ENCODE data around the gene NAV3.

The NAV3 gene

GRCh38 chr12:78119351-78119918 lies 288.7 kb downstream of the NAV3 start:
- Histone ChIP-seq H3K27me3 (ENCODE audit: control insufficient read depth, insufficient read depth, low read length) (no peaks in the 10 kb centered on the region), H3K9me3 (ENCODE audit: control insufficient read depth, insufficient read depth, low read length) (no peaks in the 10 kb centered on the region), H3K4me3 (ENCODE audit: low read depth, low read length) (no peak overlapping the region), H3K9ac (ENCODE audit: low read depth, low read length) (no peak overlapping the region), H3K27ac (ENCODE audit: low read depth, low read length) (no peak overlapping the region), H3K36me3 (ENCODE audit: control insufficient read depth, insufficient read depth, low read length) (no peaks in the 10 kb centered on the region), H3K4me1 (ENCODE audit: control insufficient read depth, insufficient read depth, low read length) (no peaks in the 10 kb centered on the region)

DNA sequence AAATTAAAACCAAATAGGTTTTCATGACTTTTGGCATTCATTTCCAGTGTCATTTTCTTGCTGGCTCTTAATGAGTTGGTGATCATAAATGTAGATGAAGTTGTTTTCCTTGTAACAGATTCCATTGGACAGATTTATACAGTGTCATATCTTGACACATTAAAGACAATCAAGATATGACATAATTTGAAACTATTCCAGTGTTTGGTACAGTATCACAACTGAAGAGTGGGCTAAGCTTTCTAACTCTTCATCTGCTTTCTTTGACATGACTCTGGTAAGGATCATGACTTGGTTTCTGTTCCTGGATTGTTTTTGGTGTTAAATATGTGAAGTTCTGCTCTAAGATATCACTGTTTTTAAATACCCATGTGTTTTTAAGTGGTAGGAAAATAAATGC lies 289.6 kb downstream of the NAV3 start:
- no peak overlapping the region for H3K4me3 ChIP-seq (ENCODE audit: low read depth, low read length)
- H3K4me1 ChIP-seq (ENCODE audit: control insufficient read depth, insufficient read depth, low read length) = no peaks in the 10 kb centered on the region
- no peaks in the 10 kb centered on the region for H3K27me3 ChIP-seq (ENCODE audit: control insufficient read depth, insufficient read depth, low read length)
- no peaks in the 10 kb centered on the region for H3K36me3 ChIP-seq (ENCODE audit: control insufficient read depth, insufficient read depth, low read length)
- H3K9me3 ChIP-seq (ENCODE audit: control insufficient read depth, insufficient read depth, low read length) = no peaks in the 10 kb centered on the region
- H3K27ac ChIP-seq (ENCODE audit: low read depth, low read length) = no peak overlapping the region
- H3K9ac ChIP-seq (ENCODE audit: low read depth, low read length) = no peak overlapping the region

GRCh38 chr12:78120866-78121560 lies 290.3 kb downstream of the NAV3 start:
- Histone ChIP-seq H3K4me1 (ENCODE audit: control insufficient read depth, insufficient read depth, low read length) (no peaks in the 10 kb centered on the region), H3K27ac (ENCODE audit: low read depth, low read length) (no peak overlapping the region), H3K36me3 (ENCODE audit: control insufficient read depth, insufficient read depth, low read length) (no peaks in the 10 kb centered on the region), H3K4me3 (ENCODE audit: low read depth, low read length) (no peak overlapping the region), H3K9me3 (ENCODE audit: control insufficient read depth, insufficient read depth, low read length) (no peaks in the 10 kb centered on the region), H3K27me3 (ENCODE audit: control insufficient read depth, insufficient read depth, low read length) (no peaks in the 10 kb centered on the region), H3K9ac (ENCODE audit: low read depth, low read length) (no peak overlapping the region)

DNA sequence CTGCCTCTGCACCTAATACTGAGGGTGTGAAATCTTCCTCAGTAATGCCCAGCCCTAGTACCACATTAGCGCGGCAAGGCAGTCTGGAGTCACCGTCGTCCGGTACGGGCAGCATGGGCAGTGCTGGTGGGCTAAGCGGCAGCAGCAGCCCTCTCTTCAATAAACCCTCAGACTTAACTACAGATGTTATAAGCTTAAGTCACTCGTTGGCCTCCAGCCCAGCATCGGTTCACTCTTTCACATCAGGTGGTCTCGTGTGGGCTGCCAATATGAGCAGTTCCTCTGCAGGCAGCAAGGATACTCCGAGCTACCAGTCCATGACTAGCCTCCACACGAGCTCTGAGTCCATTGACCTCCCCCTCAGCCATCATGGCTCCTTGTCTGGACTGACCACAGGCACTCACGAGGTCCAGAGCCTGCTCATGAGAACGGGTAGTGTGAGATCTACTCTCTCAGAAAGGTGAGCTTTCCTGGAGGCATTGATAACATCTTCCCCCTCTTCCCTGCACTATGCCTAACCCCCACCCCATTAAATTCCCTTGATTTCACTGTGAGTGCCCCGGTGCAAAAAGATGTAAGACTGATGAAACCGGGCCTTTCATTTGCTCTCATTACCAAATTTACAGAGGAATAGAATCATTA lies 291.4 kb downstream of the NAV3 start:
- no peak overlapping the region for H3K27ac ChIP-seq (ENCODE audit: low read depth, low read length)
- H3K9me3 ChIP-seq (ENCODE audit: control insufficient read depth, insufficient read depth, low read length) = no peaks in the 10 kb centered on the region
- no peaks in the 10 kb centered on the region for H3K27me3 ChIP-seq (ENCODE audit: control insufficient read depth, insufficient read depth, low read length)
- no peak overlapping the region for H3K4me3 ChIP-seq (ENCODE audit: low read depth, low read length)
- H3K36me3 ChIP-seq (ENCODE audit: control insufficient read depth, insufficient read depth, low read length) = no peaks in the 10 kb centered on the region
- H3K9ac ChIP-seq (ENCODE audit: low read depth, low read length) = no peak overlapping the region
- H3K4me1 ChIP-seq (ENCODE audit: control insufficient read depth, insufficient read depth, low read length) = peaks cover 2% of the 10 kb centered on the region

DNA sequence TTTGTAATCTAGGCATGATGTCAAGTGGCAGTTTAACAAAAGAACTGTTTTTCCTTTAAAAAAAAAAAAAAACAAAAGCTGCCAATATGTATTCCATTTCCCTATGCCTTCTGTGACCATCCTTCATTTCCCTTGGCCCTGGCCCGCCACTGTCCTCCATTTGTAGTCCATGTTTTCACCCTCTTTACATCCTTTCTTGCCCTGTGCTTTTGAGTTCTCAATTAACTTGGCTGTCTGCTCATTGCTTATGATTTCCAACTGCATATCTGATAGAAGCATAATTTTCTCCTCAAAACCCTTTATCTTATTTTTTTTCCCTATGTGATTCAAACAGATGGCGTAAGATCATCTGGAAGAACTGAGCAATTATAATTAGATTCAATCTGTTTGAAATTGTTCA lies 297.5 kb downstream of the NAV3 start:
- Histone ChIP-seq H3K36me3 (ENCODE audit: control insufficient read depth, insufficient read depth, low read length) (no peaks in the 10 kb centered on the region), H3K27me3 (ENCODE audit: control insufficient read depth, insufficient read depth, low read length) (no peaks in the 10 kb centered on the region), H3K27ac (ENCODE audit: low read depth, low read length) (no peak overlapping the region), H3K4me1 (ENCODE audit: control insufficient read depth, insufficient read depth, low read length) (peaks cover 4% of the 10 kb centered on the region), H3K9ac (ENCODE audit: low read depth, low read length) (no peak overlapping the region), H3K4me3 (ENCODE audit: low read depth, low read length) (no peak overlapping the region), H3K9me3 (ENCODE audit: control insufficient read depth, insufficient read depth, low read length) (no peaks in the 10 kb centered on the region)

- Histone ChIP-seq H3K27ac (ENCODE audit: low read depth, low read length) (no peak overlapping the region), H3K27me3 (ENCODE audit: control insufficient read depth, insufficient read depth, low read length) (no peaks in the 10 kb centered on the region), H3K4me1 (ENCODE audit: control insufficient read depth, insufficient read depth, low read length) (peaks cover 5% of the 10 kb centered on the region; the same call in 1 of the 2 replicates), H3K4me3 (ENCODE audit: low read depth, low read length) (no peak overlapping the region), H3K9me3 (ENCODE audit: control insufficient read depth, insufficient read depth, low read length) (no peaks in the 10 kb centered on the region), H3K9ac (ENCODE audit: low read depth, low read length) (no peak overlapping the region), H3K36me3 (ENCODE audit: control insufficient read depth, insufficient read depth, low read length) (no peaks in the 10 kb centered on the region)
Observed at GRCh38 chr12:78143717-78144116, 313.0 kb downstream of the NAV3 start.

DNA sequence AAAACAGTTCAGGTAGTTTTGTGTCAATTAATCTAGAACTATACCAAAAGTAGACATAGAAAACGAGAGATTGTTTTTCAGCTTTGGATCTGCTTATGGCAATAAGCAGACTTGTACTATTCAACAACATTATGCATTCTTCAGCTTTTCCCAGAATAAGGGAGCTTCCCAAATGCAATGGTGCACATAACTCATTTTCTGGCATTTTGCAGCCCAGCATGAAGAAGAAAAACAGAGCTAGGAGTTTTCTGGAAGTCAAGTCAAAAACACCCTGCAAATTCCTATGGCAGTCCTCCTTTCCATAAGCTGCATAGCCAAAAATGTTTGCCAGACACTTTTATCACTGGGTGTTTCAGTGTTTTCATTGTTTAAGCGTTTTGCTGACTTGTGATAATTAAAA lies 314.7 kb downstream of the NAV3 start:
- Histone ChIP-seq H3K4me1 (ENCODE audit: control insufficient read depth, insufficient read depth, low read length) (peaks cover 5% of the 10 kb centered on the region; the same call in 1 of the 2 replicates), H3K9me3 (ENCODE audit: control insufficient read depth, insufficient read depth, low read length) (no peaks in the 10 kb centered on the region), H3K4me3 (ENCODE audit: low read depth, low read length) (no peak overlapping the region), H3K27ac (ENCODE audit: low read depth, low read length) (no peak overlapping the region), H3K36me3 (ENCODE audit: control insufficient read depth, insufficient read depth, low read length) (no peaks in the 10 kb centered on the region), H3K27me3 (ENCODE audit: control insufficient read depth, insufficient read depth, low read length) (no peaks in the 10 kb centered on the region), H3K9ac (ENCODE audit: low read depth, low read length) (no peak overlapping the region)

DNA sequence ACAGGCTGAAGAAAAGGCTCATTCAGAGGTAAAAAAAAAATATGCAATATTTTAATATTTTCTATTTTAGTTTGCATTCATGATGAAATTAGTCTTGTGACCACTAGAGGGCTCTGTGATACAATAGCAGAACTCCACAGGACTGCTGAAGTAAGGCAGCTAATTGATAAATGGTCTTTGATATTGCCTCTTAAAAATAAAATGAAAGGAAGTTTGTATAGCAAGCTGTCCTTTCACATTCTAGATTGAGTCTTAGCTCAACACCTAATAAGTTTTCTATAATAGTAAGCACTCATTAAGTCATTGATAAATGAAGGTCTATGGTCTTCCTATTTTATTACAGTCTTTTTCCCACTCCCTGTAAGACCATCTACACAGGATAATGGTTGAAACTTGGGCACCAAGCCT lies 315.7 kb downstream of the NAV3 start:
- Histone ChIP-seq H3K27me3 (ENCODE audit: control insufficient read depth, insufficient read depth, low read length) (no peaks in the 10 kb centered on the region), H3K36me3 (ENCODE audit: control insufficient read depth, insufficient read depth, low read length) (no peaks in the 10 kb centered on the region), H3K9me3 (ENCODE audit: control insufficient read depth, insufficient read depth, low read length) (no peaks in the 10 kb centered on the region), H3K9ac (ENCODE audit: low read depth, low read length) (no peak overlapping the region), H3K27ac (ENCODE audit: low read depth, low read length) (no peak overlapping the region), H3K4me3 (ENCODE audit: low read depth, low read length) (no peak overlapping the region), H3K4me1 (ENCODE audit: control insufficient read depth, insufficient read depth, low read length) (peaks cover 5% of the 10 kb centered on the region; the same call in 1 of the 2 replicates)

- Histone ChIP-seq H3K27me3 (ENCODE audit: control insufficient read depth, insufficient read depth, low read length) (no peaks in the 10 kb centered on the region), H3K36me3 (ENCODE audit: control insufficient read depth, insufficient read depth, low read length) (no peaks in the 10 kb centered on the region), H3K4me1 (ENCODE audit: control insufficient read depth, insufficient read depth, low read length) (peaks cover 5% of the 10 kb centered on the region; the same call in 1 of the 2 replicates), H3K4me3 (ENCODE audit: low read depth, low read length) (no peak overlapping the region), H3K27ac (ENCODE audit: low read depth, low read length) (no peak overlapping the region), H3K9ac (ENCODE audit: low read depth, low read length) (no peak overlapping the region), H3K9me3 (ENCODE audit: control insufficient read depth, insufficient read depth, low read length) (no peaks in the 10 kb centered on the region)
Observed at GRCh38 chr12:78149459-78149858, 318.8 kb downstream of the NAV3 start.

DNA sequence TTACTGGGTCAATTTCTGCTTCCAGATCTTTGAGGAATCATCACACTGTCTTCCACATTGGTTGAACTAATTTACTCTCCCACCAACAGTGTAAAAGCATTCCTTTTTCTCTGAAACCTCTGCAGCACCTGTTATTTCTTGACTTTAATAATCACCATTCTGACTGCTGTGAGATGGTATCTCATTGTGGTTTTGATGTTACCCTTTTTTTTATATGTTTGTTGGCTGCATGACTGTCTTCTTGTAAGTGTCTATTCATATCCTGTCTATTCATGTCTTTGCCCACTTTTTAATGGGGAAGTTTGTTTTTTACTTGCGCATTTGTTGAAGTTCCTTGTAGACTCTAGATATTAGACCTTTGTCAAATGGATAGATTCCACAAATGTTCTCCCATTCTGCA lies 324.9 kb downstream of the NAV3 start:
- H3K9me3 ChIP-seq (ENCODE audit: control insufficient read depth, insufficient read depth, low read length) = no peaks in the 10 kb centered on the region
- H3K27ac ChIP-seq (ENCODE audit: low read depth, low read length) = no peak overlapping the region
- H3K4me3 ChIP-seq (ENCODE audit: low read depth, low read length) = no peak overlapping the region
- no peaks in the 10 kb centered on the region for H3K27me3 ChIP-seq (ENCODE audit: control insufficient read depth, insufficient read depth, low read length)
- no peaks in the 10 kb centered on the region for H3K4me1 ChIP-seq (ENCODE audit: control insufficient read depth, insufficient read depth, low read length)
- no peaks in the 10 kb centered on the region for H3K36me3 ChIP-seq (ENCODE audit: control insufficient read depth, insufficient read depth, low read length)
- H3K9ac ChIP-seq (ENCODE audit: low read depth, low read length) = no peak overlapping the region

DNA sequence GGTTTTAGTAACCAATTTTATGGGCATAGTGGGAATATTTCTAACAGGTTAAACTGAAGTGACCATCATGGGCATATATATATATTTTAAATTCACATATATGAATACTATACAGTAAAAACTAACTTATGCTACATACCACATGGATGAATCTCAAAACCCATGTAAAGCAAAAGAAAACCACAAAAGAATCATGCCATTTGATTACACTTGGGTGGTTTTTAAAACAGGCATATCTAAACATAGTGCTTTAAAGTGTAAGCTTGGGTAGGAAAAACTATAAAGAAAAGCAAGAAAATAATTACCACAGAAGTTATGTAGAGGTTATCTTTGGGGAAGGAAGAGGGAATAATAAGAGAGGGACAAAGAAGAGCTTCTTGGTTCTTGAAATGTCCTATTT lies 326.1 kb downstream of the NAV3 start:
- Histone ChIP-seq H3K4me1 (ENCODE audit: control insufficient read depth, insufficient read depth, low read length) (no peaks in the 10 kb centered on the region), H3K36me3 (ENCODE audit: control insufficient read depth, insufficient read depth, low read length) (no peaks in the 10 kb centered on the region), H3K9me3 (ENCODE audit: control insufficient read depth, insufficient read depth, low read length) (no peaks in the 10 kb centered on the region), H3K9ac (ENCODE audit: low read depth, low read length) (no peak overlapping the region), H3K4me3 (ENCODE audit: low read depth, low read length) (no peak overlapping the region), H3K27ac (ENCODE audit: low read depth, low read length) (no peak overlapping the region), H3K27me3 (ENCODE audit: control insufficient read depth, insufficient read depth, low read length) (no peaks in the 10 kb centered on the region)
